ENCODE data around the gene CNTNAP2. TPM values are rescaled to one million over a fixed set of nuclear protein-coding genes. Genes with fewer than 3 reads are reported as not detected.

Gene CNTNAP2
- total RNA-seq, 1 experiment from 2014 or later = 42.5 TPM

GRCh38 chr7:148371280-148371937 is 2254.8 kb downstream of the CNTNAP2 start:
- CTCF ChIA-PET = no interaction called here
- POLR2A ChIA-PET = no interaction called here
- no peaks in the 10 kb centered on the region for H3K36me3 ChIP-seq (ENCODE audit: control insufficient read depth, insufficient read depth, low read length)
- Mint-ChIP-seq H3K27me3 (ENCODE audit: insufficient read depth, unreplicated experiment) (no peaks in the 10 kb centered on the region), H3K4me3 (ENCODE audit: unreplicated experiment) (no peak overlapping the region), H3K27ac (ENCODE audit: unreplicated experiment) (no peak overlapping the region), H3K9me3 (ENCODE audit: unreplicated experiment) (no peaks in the 10 kb centered on the region), H3K36me3 (ENCODE audit: insufficient read depth, unreplicated experiment) (no peaks in the 10 kb centered on the region), H3K4me1 (ENCODE audit: low read depth, unreplicated experiment) (no peaks in the 10 kb centered on the region)
- TF ChIP-seq, protein P1, sequence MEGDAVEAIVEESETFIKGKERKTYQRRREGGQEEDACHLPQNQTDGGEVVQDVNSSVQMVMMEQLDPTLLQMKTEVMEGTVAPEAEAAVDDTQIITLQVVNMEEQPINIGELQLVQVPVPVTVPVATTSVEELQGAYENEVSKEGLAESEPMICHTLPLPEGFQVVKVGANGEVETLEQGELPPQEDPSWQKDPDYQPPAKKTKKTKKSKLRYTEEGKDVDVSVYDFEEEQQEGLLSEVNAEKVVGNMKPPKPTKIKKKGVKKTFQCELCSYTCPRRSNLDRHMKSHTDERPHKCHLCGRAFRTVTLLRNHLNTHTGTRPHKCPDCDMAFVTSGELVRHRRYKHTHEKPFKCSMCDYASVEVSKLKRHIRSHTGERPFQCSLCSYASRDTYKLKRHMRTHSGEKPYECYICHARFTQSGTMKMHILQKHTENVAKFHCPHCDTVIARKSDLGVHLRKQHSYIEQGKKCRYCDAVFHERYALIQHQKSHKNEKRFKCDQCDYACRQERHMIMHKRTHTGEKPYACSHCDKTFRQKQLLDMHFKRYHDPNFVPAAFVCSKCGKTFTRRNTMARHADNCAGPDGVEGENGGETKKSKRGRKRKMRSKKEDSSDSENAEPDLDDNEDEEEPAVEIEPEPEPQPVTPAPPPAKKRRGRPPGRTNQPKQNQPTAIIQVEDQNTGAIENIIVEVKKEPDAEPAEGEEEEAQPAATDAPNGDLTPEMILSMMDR (IDR thresholded peaks at IDR 0.05; ENCODE audit: insufficient read depth in 1 of 2, low read depth in 1 of 2, low read length in 1 of 2, severe bottlenecking in 1 of 2, unreplicated experiment in 1 of 2) = no peak
- no peaks in the 10 kb centered on the region for H3K4me1 ChIP-seq
- DNase-seq = no peak
- no peaks in the 10 kb centered on the region for H3K9me3 ChIP-seq
- BruUV-seq (replicated peaks) = no TSS peak
- no peaks in the 10 kb centered on the region for H3K27me3 ChIP-seq (replicated peaks; ENCODE audit: control insufficient read depth, insufficient read depth, low read length)
- H3K4me3 ChIP-seq (ENCODE audit: low read depth, low read length) = no peak overlapping the region
- intact Hi-C loops (cut with micrococcal nuclease; ENCODE audit: unreplicated experiment) = no loop called here

DNA sequence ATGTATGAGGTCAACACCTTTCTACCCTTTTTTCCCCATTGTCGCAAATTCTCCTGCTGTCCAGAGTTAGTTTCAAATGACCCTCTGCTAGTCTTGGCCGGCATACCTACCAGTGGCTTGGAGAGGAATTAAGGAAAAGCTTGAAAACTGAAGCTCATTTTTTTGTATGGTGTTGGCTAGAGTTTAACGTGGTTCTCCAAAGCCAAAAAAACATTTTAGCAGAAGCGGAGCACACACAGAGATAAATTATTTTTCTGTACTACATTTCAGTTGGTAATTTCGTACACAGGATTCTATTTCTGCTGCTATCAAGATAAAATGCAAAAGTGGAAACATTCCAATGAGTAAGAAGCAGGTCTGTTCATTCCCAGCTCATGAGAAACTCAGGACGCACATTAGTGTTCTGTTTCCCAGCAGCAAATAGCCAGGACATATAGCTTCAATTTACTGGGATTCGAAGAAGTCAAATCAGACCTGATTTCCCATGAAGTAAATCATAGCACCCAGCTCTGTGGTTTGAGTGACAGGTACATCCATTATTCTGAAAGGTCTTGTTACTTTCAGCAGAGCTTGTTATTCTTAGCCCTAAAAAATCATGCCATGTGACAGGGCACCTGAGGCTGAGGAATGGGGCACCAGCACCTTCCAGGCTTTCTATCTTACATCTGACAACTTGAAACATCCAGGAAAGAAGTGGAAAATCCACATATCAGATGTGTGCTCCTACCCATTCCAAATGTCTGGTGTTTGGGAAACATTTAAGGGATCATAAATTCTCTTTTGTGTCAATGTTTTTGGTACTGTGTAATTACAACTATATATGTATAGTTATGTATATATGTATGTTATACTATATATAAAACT is 2258.0 kb downstream of the CNTNAP2 start:
- H3K4me3 Mint-ChIP-seq (ENCODE audit: unreplicated experiment) = no peak overlapping the region
- POLR2A ChIA-PET = interaction anchor here (0.5 to 0.6 kb wide), 2 partner anchors 35 to 854 kb away, joined by 3 read pairs; no protein-coding TSS in a partner anchor

DNA sequence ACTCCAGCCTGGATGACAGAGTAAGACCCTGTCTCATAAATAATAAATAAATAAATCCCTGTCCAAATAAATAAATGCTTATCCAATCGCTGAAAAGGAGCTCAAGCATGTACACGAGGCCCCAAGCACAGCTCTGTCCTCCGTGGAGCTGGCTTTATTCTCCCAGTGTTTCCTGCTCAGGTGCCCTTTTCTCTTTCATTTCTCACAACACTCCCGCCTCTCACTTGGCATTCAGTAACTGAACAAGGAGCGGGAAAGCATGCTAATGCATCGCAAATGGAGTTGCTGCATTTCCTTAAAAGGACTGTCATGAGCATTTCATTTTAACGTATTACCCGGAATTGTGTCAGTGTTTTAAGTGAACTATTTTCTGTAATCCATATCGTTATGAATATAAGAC is 2263.1 kb downstream of the CNTNAP2 start:
- Mint-ChIP-seq H3K4me3 (ENCODE audit: unreplicated experiment) (no peak overlapping the region), H3K36me3 (ENCODE audit: insufficient read depth, unreplicated experiment) (peaks cover 12% of the 10 kb centered on the region), H3K9me3 (ENCODE audit: unreplicated experiment) (no peaks in the 10 kb centered on the region), H3K27me3 (ENCODE audit: insufficient read depth, unreplicated experiment) (no peaks in the 10 kb centered on the region), H3K4me1 (ENCODE audit: low read depth, unreplicated experiment) (no peaks in the 10 kb centered on the region), H3K27ac (ENCODE audit: unreplicated experiment) (no peak overlapping the region)
- CTCF ChIA-PET = no interaction called here
- H3K27me3 ChIP-seq (replicated peaks; ENCODE audit: control insufficient read depth, insufficient read depth, low read length) = no peaks in the 10 kb centered on the region
- H3K4me3 ChIP-seq (ENCODE audit: low read depth, low read length) = no peak overlapping the region
- H3K9me3 ChIP-seq = no peaks in the 10 kb centered on the region
- intact Hi-C loops (cut with micrococcal nuclease; ENCODE audit: unreplicated experiment) = no loop called here
- POLR2A ChIA-PET = no interaction called here
- DNase-seq = no peak
- H3K36me3 ChIP-seq (ENCODE audit: control insufficient read depth, insufficient read depth, low read length) = no peaks in the 10 kb centered on the region
- TF ChIP-seq, protein P1 (IDR thresholded peaks at IDR 0.05; ENCODE audit: insufficient read depth in 1 of 2, low read depth in 1 of 2, low read length in 1 of 2, severe bottlenecking in 1 of 2, unreplicated experiment in 1 of 2) = no peak
- no TSS peak for BruUV-seq (replicated peaks)
- no peaks in the 10 kb centered on the region for H3K4me1 ChIP-seq

More for the DNA sequence above, 2258.0 kb downstream of the CNTNAP2 start:
- Histone ChIP-seq H3K4me1 (no peaks in the 10 kb centered on the region), H3K36me3 (ENCODE audit: control insufficient read depth, insufficient read depth, low read length) (no peaks in the 10 kb centered on the region), H3K27me3 (replicated peaks; ENCODE audit: control insufficient read depth, insufficient read depth, low read length) (no peaks in the 10 kb centered on the region), H3K4me3 (ENCODE audit: low read depth, low read length) (no peak overlapping the region), H3K9me3 (no peaks in the 10 kb centered on the region)
- TF ChIP-seq, protein P1 (IDR thresholded peaks at IDR 0.05; ENCODE audit: insufficient read depth in 1 of 2, low read depth in 1 of 2, low read length in 1 of 2, severe bottlenecking in 1 of 2, unreplicated experiment in 1 of 2) = no peak
- no peak for DNase-seq
- intact Hi-C loops (cut with micrococcal nuclease; ENCODE audit: unreplicated experiment) = no loop called here
- H3K27me3 Mint-ChIP-seq (ENCODE audit: insufficient read depth, unreplicated experiment) = no peaks in the 10 kb centered on the region
- no peaks in the 10 kb centered on the region for H3K9me3 Mint-ChIP-seq (ENCODE audit: unreplicated experiment)
- no peaks in the 10 kb centered on the region for H3K36me3 Mint-ChIP-seq (ENCODE audit: insufficient read depth, unreplicated experiment)
- BruUV-seq (replicated peaks) = no TSS peak
- H3K27ac Mint-ChIP-seq (ENCODE audit: unreplicated experiment) = no peak overlapping the region
- H3K4me1 Mint-ChIP-seq (ENCODE audit: low read depth, unreplicated experiment) = no peaks in the 10 kb centered on the region
- CTCF ChIA-PET = no interaction called here

Data from Caco-2 (cell line).